Keratinocyte (primary cell): ENCODE data around the gene PHYHIPL. TPM values are rescaled to one million over a fixed set of nuclear protein-coding genes. Genes with fewer than 3 reads are reported as not detected.

ENCODE experiments used
- DNase-seq: peaks from one replicate; pipeline ENCODE4 v3.0.0-alpha.2; 2011; ENCODE audit warnings: low read depth, missing footprints, low spot score
- FAIRE-seq: peaks from 2 replicates; lab custom pipeline; 2011; peaks lifted over from hg19 to GRCh38; lab: Jason Lieb, UNC
- H2AFZ ChIP-seq: 2 replicates; pipeline ENCODE4 v1.6.0; 2012; ENCODE audit warnings: low read length, control low read depth, inconsistent platforms; ENCODE audit not compliant: control insufficient read depth
- H3K27ac ChIP-seq: 2 replicates; pipeline ENCODE4 v1.5.1; 2011; ENCODE audit warnings: low read length; ENCODE audit not compliant: control insufficient read depth, insufficient read depth
- H3K27me3 ChIP-seq: 3 replicates; pipeline ENCODE4 v1.6.0; 2011; ENCODE audit warnings: low read length; ENCODE audit not compliant: control insufficient read depth, insufficient read depth; ENCODE audit errors: extremely low read depth
- H3K36me3 ChIP-seq, 2 experiments: 2 replicates in 1 of 2; 3 replicates in 1 of 2; pipeline ENCODE4 v1.5.1; 2011; ENCODE audit warnings: low read length in 2 of 2, mild to moderate bottlenecking in 1 of 2; ENCODE audit not compliant: control insufficient read depth in 2 of 2, insufficient read depth in 2 of 2; ENCODE audit errors: extremely low read depth in 1 of 2
- H3K4me1 ChIP-seq: 3 replicates; pipeline ENCODE4 v1.5.1; 2011; ENCODE audit warnings: low read length; ENCODE audit not compliant: control insufficient read depth, insufficient read depth; ENCODE audit errors: extremely low read depth
- H3K4me2 ChIP-seq: 3 replicates; pipeline ENCODE4 v1.6.0; 2011; ENCODE audit warnings: low read depth, low read length; ENCODE audit not compliant: control insufficient read depth, insufficient read depth; ENCODE audit errors: extremely low read depth
- H3K4me3 ChIP-seq, 3 experiments: fragments of 200-600 bp in 1 of 3; sonication (generic) in 1 of 3; 2 replicates in 2 of 3; 3 replicates in 1 of 3; pipeline ENCODE4 v1.5.1; 2011 to 2016; ENCODE audit warnings: low read length in 3 of 3, mild to moderate bottlenecking in 3 of 3, control low read depth in 2 of 3, inconsistent platforms in 1 of 3, low read depth in 1 of 3, mixed read lengths in 1 of 3, mixed run types in 1 of 3, moderate library complexity in 1 of 3; ENCODE audit not compliant: control insufficient read depth in 2 of 3, insufficient read depth in 2 of 3; ENCODE audit errors: extremely low read depth in 1 of 3
- H3K79me2 ChIP-seq: 2 replicates; pipeline ENCODE4 v1.6.0; 2012; ENCODE audit warnings: low read length; ENCODE audit not compliant: control insufficient read depth, insufficient read depth
- H3K9ac ChIP-seq: 3 replicates; pipeline ENCODE4 v1.6.0; 2011; ENCODE audit warnings: low read length; ENCODE audit not compliant: control insufficient read depth, insufficient read depth; ENCODE audit errors: extremely low read depth
- H3K9me1 ChIP-seq: 3 replicates; pipeline ENCODE4 v1.6.0; 2011; ENCODE audit warnings: low read length; ENCODE audit not compliant: control insufficient read depth, insufficient read depth; ENCODE audit errors: extremely low read depth
- H3K9me3 ChIP-seq: 2 replicates; pipeline ENCODE4 v1.5.1; 2012; ENCODE audit warnings: low read depth, low read length; ENCODE audit not compliant: control insufficient read depth
- H4K20me1 ChIP-seq: 3 replicates; pipeline ENCODE4 v1.6.0; 2011; ENCODE audit warnings: low read length; ENCODE audit not compliant: control insufficient read depth, insufficient read depth; ENCODE audit errors: extremely low read depth
- EZH2 ChIP-seq: IDR thresholded peaks from one replicate; pipeline ENCODE4 v1.6.1; 2012; ENCODE audit warnings: inconsistent platforms, mild to moderate bottlenecking, low read length, moderate library complexity
- dilution Hi-C: fragments of 300-500 bp; cut with MboI; formaldehyde crosslinking; loops from one replicate; pipeline ENCODE4 v1.7.0; 2020; ENCODE audit warnings: low sequenced_read_pairs; ENCODE audit not compliant: extremely low pct_ligation_motif_present
- polyA plus RNA-seq, 5 experiments: library from polyadenylated mRNA; depleted of rRNA in 3 of 5; stranded (reverse) in 3 of 5; stranded (forward) in 1 of 5; unstranded in 1 of 5; fragments of >200 nt; gene quantifications; 1 replicate in 1 of 5; 2 replicates in 3 of 5; 3 replicates in 1 of 5; pipeline versions ENCODE4 v1.2.1 to v1.2.3, GENCODE V29; 2011 to 2012; ENCODE audit warnings: missing spikeins in 2 of 5, low read depth in 1 of 5, low replicate concordance in 1 of 5
- TF ChIP-seq, protein P1 (sequence below), 3 experiments: IDR thresholded peaks in 1 of 3; conservative IDR thresholded peaks in 1 of 3; optimal IDR thresholded peaks in 1 of 3; 2 replicates in 2 of 3; 3 replicates in 1 of 3; pipeline versions ENCODE3 to v1.5.1; 2011; ENCODE audit warnings: low read length in 3 of 3, mild to moderate bottlenecking in 3 of 3, moderate library complexity in 2 of 3, control low read depth in 1 of 3, inconsistent platforms in 1 of 3; ENCODE audit not compliant: insufficient read depth in 2 of 3; ENCODE audit errors: extremely low read depth in 1 of 3

PHYHIPL gene
- polyA plus RNA-seq, 1 donor (not counting 4 experiments of a cell fraction or from before 2014, with no cell fraction given): 0.12 TPM

- no peak for FAIRE-seq
- DNase-seq: no peak
- no peak overlapping the region for H3K4me3 ChIP-seq
- H2AFZ ChIP-seq: no peak overlapping the region
- H3K79me2 ChIP-seq: no peaks in the 10 kb centered on the region
- H3K4me1 ChIP-seq: no peaks in the 10 kb centered on the region
- H3K9me3 ChIP-seq: no peaks in the 10 kb centered on the region
- no peak overlapping the region for H3K4me2 ChIP-seq
- no peaks in the 10 kb centered on the region for H3K36me3 ChIP-seq
- no peaks in the 10 kb centered on the region for H3K27me3 ChIP-seq
- TF ChIP-seq, protein P1, sequence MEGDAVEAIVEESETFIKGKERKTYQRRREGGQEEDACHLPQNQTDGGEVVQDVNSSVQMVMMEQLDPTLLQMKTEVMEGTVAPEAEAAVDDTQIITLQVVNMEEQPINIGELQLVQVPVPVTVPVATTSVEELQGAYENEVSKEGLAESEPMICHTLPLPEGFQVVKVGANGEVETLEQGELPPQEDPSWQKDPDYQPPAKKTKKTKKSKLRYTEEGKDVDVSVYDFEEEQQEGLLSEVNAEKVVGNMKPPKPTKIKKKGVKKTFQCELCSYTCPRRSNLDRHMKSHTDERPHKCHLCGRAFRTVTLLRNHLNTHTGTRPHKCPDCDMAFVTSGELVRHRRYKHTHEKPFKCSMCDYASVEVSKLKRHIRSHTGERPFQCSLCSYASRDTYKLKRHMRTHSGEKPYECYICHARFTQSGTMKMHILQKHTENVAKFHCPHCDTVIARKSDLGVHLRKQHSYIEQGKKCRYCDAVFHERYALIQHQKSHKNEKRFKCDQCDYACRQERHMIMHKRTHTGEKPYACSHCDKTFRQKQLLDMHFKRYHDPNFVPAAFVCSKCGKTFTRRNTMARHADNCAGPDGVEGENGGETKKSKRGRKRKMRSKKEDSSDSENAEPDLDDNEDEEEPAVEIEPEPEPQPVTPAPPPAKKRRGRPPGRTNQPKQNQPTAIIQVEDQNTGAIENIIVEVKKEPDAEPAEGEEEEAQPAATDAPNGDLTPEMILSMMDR (optimal IDR thresholded peaks at IDR 0.05 in 1 of 3, IDR thresholded peaks at IDR 0.05 in 1 of 3, conservative IDR thresholded peaks at IDR 0.05 in 1 of 3; ENCODE audit: extremely low read depth in 1 of 3, insufficient read depth in 2 of 3, low read length in 3 of 3): no peak
- no peak for TF ChIP-seq EZH2
- dilution Hi-C loops: loop anchor here (25.0 kb wide), 1 partner anchor 369 kb away; no protein-coding TSS in a partner anchor
- H3K27ac ChIP-seq: no peak overlapping the region
- H3K9me1 ChIP-seq: no peaks in the 10 kb centered on the region
- no peak overlapping the region for H3K9ac ChIP-seq
- no peaks in the 10 kb centered on the region for H4K20me1 ChIP-seq
Measured at GRCh38 chr10:59243611-59244195, 67.3 kb downstream of the PHYHIPL start.

- FAIRE-seq: no peak
- dilution Hi-C loops: loop anchor here (25.0 kb wide), 1 partner anchor 367 kb away; no protein-coding TSS in a partner anchor
- Histone ChIP-seq H3K9ac (no peak overlapping the region), H3K9me3 (no peaks in the 10 kb centered on the region), H3K79me2 (no peaks in the 10 kb centered on the region), H3K4me3 (no peak overlapping the region), H3K4me1 (no peaks in the 10 kb centered on the region), H4K20me1 (no peaks in the 10 kb centered on the region), H3K36me3 (no peaks in the 10 kb centered on the region), H3K4me2 (no peak overlapping the region), H3K27ac (no peak overlapping the region), H3K9me1 (no peaks in the 10 kb centered on the region), H2AFZ (no peak overlapping the region), H3K27me3 (no peaks in the 10 kb centered on the region)
- no peak for DNase-seq
- TF ChIP-seq, protein P1 (optimal IDR thresholded peaks at IDR 0.05 in 1 of 3, IDR thresholded peaks at IDR 0.05 in 1 of 3, conservative IDR thresholded peaks at IDR 0.05 in 1 of 3; ENCODE audit: extremely low read depth in 1 of 3, insufficient read depth in 2 of 3, low read length in 3 of 3): no peak
- TF ChIP-seq EZH2: no peak
Measured at GRCh38 chr10:59244871-59245270, 68.4 kb downstream of the PHYHIPL start.
